ENCODE measurements around the gene ADAMTS18.

ADAMTS18 gene

DNA sequence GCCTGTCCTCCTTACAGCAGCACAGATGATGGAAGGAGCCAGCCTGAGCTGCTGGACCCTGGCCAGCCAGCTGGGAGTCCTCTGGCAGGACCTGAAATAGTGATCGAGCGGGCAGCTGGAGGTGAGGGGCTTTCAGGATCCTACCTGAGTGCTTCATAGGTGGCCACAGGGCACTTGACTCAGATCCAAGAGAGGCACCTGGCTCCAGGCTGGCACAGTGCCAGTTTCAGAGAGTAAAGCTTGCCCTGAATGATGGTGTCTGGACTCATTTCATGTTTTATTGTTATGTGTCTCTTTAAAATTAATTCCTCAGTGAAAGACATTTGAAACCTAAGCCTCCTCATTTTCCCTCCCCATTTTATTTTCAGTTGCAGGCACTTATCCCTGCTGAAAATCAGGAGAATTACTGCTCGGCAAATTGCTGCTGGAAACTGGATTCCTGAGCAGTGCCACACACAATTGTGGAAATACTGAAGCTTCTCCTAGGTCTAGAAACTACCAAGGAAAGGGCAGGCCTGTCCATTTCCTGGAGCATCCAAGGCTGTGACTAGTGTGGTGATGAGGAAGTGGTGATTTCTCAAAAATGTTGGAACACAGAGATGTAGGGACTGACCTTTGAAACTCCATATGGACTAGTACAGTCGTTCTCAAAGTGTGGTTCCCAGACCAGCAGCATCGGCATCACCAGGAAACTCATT, 16.1 kb upstream of the ADAMTS18 start (continued):
- TF ChIP-seq ZNF214 (tag by site-specific recombination; IDR thresholded peaks at IDR 0.05; ENCODE audit: borderline replicate concordance) (no peak), KLF7 (tag by site-specific recombination; IDR thresholded peaks at IDR 0.05; ENCODE audit: borderline replicate concordance) (no peak), ZFP41 (tag by site-specific recombination; IDR thresholded peaks at IDR 0.05; ENCODE audit: borderline replicate concordance) (no peak), SALL2 (tag by site-specific recombination; IDR thresholded peaks at IDR 0.05; ENCODE audit: borderline replicate concordance) (no peak), SP2 (tag by site-specific recombination; IDR thresholded peaks at IDR 0.05) (no peak), BCL11B (tag by site-specific recombination; IDR thresholded peaks at IDR 0.05; ENCODE audit: low read depth) (no peak), SCRT1 (tag by site-specific recombination; IDR thresholded peaks at IDR 0.05; ENCODE audit: borderline replicate concordance) (no peak), ELK4 (IDR thresholded peaks at IDR 0.05; ENCODE audit: borderline replicate concordance, low read depth, low read length) (no peak), ZNF600 (tag by site-specific recombination; IDR thresholded peaks at IDR 0.05) (no peak), SCRT2 (tag by site-specific recombination; IDR thresholded peaks at IDR 0.05) (no peak), ZNF658 (tag by site-specific recombination; IDR thresholded peaks at IDR 0.05) (no peak), ZBTB44 (tag by site-specific recombination; IDR thresholded peaks at IDR 0.05) (peak; percentile 81), ZNF530 (tag by site-specific recombination; IDR thresholded peaks at IDR 0.05; ENCODE audit: low read depth) (peak; percentile 64; the same call in 1 of the 2 replicates), ZNF292 (tag by site-specific recombination; IDR thresholded peaks at IDR 0.05; ENCODE audit: borderline replicate concordance, low read depth) (no peak), ZNF174 (tag by site-specific recombination; IDR thresholded peaks at IDR 0.05) (0 out of 2 replicates have a peak, but pooled peaks have one; percentile 37), ZNF2 (tag by site-specific recombination; IDR thresholded peaks at IDR 0.05) (no peak), ZBTB1 (tag by site-specific recombination; IDR thresholded peaks at IDR 0.05) (no peak), ZNF701 (tag by site-specific recombination; IDR thresholded peaks at IDR 0.05) (no peak), ZNF19 (tag by site-specific recombination; IDR thresholded peaks at IDR 0.05; ENCODE audit: low read depth) (no peak), HOXC10 (CRISPR knock-in tag; IDR thresholded peaks at IDR 0.05) (no peak), ZBTB8A (tag by site-specific recombination; IDR thresholded peaks at IDR 0.05) (no peak)
- TF ChIP-seq, protein P1, sequence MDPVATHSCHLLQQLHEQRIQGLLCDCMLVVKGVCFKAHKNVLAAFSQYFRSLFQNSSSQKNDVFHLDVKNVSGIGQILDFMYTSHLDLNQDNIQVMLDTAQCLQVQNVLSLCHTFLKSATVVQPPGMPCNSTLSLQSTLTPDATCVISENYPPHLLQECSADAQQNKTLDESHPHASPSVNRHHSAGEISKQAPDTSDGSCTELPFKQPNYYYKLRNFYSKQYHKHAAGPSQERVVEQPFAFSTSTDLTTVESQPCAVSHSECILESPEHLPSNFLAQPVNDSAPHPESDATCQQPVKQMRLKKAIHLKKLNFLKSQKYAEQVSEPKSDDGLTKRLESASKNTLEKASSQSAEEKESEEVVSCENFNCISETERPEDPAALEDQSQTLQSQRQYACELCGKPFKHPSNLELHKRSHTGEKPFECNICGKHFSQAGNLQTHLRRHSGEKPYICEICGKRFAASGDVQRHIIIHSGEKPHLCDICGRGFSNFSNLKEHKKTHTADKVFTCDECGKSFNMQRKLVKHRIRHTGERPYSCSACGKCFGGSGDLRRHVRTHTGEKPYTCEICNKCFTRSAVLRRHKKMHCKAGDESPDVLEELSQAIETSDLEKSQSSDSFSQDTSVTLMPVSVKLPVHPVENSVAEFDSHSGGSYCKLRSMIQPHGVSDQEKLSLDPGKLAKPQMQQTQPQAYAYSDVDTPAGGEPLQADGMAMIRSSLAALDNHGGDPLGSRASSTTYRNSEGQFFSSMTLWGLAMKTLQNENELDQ (tag by site-specific recombination; IDR thresholded peaks at IDR 0.05; ENCODE audit: low read depth): no peak
- TF ChIP-seq, protein P2, sequence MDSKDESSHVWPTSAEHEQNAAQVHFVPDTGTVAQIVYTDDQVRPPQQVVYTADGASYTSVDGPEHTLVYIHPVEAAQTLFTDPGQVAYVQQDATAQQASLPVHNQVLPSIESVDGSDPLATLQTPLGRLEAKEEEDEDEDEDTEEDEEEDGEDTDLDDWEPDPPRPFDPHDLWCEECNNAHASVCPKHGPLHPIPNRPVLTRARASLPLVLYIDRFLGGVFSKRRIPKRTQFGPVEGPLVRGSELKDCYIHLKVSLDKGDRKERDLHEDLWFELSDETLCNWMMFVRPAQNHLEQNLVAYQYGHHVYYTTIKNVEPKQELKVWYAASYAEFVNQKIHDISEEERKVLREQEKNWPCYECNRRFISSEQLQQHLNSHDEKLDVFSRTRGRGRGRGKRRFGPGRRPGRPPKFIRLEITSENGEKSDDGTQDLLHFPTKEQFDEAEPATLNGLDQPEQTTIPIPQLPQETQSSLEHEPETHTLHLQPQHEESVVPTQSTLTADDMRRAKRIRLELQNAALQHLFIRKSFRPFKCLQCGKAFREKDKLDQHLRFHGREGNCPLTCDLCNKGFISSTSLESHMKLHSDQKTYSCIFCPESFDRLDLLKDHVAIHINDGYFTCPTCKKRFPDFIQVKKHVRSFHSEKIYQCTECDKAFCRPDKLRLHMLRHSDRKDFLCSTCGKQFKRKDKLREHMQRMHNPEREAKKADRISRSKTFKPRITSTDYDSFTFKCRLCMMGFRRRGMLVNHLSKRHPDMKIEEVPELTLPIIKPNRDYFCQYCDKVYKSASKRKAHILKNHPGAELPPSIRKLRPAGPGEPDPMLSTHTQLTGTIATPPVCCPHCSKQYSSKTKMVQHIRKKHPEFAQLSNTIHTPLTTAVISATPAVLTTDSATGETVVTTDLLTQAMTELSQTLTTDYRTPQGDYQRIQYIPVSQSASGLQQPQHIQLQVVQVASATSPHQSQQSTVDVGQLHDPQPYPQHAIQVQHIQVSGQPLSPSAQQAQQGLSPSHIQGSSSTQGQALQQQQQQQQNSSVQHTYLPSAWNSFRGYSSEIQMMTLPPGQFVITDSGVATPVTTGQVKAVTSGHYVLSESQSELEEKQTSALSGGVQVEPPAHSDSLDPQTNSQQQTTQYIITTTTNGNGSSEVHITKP (tag by site-specific recombination; IDR thresholded peaks at IDR 0.05): no peak; the same call in 1 of the 2 replicates
- TF ChIP-seq, protein P3, sequence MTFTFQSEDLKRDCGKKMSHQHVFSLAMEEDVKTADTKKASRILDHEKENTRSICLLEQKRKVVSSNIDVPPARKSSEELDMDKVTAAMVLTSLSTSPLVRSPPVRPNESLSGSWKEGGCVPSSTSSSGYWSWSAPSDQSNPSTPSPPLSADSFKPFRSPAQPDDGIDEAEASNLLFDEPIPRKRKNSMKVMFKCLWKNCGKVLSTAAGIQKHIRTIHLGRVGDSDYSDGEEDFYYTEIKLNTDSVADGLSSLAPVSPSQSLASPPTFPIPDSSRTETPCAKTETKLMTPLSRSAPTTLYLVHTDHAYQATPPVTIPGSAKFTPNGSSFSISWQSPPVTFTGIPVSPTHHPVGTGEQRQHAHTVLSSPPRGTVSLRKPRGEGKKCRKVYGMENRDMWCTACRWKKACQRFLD (tag by site-specific recombination; IDR thresholded peaks at IDR 0.05): no peak
- TF ChIP-seq, protein P4, sequence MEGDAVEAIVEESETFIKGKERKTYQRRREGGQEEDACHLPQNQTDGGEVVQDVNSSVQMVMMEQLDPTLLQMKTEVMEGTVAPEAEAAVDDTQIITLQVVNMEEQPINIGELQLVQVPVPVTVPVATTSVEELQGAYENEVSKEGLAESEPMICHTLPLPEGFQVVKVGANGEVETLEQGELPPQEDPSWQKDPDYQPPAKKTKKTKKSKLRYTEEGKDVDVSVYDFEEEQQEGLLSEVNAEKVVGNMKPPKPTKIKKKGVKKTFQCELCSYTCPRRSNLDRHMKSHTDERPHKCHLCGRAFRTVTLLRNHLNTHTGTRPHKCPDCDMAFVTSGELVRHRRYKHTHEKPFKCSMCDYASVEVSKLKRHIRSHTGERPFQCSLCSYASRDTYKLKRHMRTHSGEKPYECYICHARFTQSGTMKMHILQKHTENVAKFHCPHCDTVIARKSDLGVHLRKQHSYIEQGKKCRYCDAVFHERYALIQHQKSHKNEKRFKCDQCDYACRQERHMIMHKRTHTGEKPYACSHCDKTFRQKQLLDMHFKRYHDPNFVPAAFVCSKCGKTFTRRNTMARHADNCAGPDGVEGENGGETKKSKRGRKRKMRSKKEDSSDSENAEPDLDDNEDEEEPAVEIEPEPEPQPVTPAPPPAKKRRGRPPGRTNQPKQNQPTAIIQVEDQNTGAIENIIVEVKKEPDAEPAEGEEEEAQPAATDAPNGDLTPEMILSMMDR (tag by site-specific recombination; IDR thresholded peaks at IDR 0.05): no peak

Data from HEK293 (cell line).